NB4 (cell line): ENCODE results near the gene HES2.
A peak's percentile ranks its signal among the peaks of the same experiment; 100 is the strongest.
"Not testable (repeated sequence)": the region's sequence is repeated elsewhere in the genome, so short reads cannot be mapped to it uniquely, and the experiment has no call there.

Source experiments
- DNase-seq: peaks from one replicate; pipeline ENCODE4 v3.0.0; 2010; ENCODE audit warnings: low read depth
- H3K4me3 ChIP-seq: one replicate; pipeline ENCODE4 v1.5.1; 2011; ENCODE audit warnings: mild to moderate bottlenecking, low read depth, low read length, moderate library complexity
- MYC ChIP-seq: IDR thresholded peaks from 2 replicates; pipeline ENCODE4 v1.6.1; 2011; ENCODE audit warnings: low read depth, low read length
- POLR2A ChIP-seq: IDR thresholded peaks from 2 replicates; pipeline ENCODE4 v1.6.1; 2011; ENCODE audit warnings: mild to moderate bottlenecking; ENCODE audit not compliant: insufficient read length; ENCODE audit errors: extremely low read depth
- TF ChIP-seq, protein P1 (sequence below): IDR thresholded peaks from one replicate; pipeline ENCODE4 v1.5.1; 2012; ENCODE audit warnings: low read depth, low read length
- TF ChIP-seq, protein P2 (sequence below): IDR thresholded peaks from 2 replicates; pipeline ENCODE4 v1.6.1; 2011; ENCODE audit warnings: low read depth, low read length

HES2 gene

DNA sequence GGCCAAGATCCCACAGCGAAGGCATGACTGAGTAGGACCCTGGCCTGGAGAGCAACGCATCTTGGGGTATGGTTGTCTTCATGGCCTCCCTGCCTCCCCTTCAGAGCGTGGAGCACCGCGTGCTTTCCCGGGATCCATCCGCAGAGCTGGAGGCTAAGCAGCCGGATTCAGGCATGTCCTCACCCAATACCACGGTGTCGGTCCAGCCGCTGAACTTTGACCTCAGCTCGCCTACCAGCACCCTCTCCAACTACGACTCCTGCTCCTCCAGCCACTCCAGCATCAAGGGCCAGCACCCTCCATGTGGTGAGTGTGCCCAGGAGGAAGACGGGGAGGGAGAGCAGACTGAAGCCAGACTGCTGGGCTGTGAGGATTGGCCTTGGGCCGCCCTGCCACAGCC is 24.7 kb upstream of the HES2 start:
- DNase-seq: no peak
- TF ChIP-seq, protein P1, sequence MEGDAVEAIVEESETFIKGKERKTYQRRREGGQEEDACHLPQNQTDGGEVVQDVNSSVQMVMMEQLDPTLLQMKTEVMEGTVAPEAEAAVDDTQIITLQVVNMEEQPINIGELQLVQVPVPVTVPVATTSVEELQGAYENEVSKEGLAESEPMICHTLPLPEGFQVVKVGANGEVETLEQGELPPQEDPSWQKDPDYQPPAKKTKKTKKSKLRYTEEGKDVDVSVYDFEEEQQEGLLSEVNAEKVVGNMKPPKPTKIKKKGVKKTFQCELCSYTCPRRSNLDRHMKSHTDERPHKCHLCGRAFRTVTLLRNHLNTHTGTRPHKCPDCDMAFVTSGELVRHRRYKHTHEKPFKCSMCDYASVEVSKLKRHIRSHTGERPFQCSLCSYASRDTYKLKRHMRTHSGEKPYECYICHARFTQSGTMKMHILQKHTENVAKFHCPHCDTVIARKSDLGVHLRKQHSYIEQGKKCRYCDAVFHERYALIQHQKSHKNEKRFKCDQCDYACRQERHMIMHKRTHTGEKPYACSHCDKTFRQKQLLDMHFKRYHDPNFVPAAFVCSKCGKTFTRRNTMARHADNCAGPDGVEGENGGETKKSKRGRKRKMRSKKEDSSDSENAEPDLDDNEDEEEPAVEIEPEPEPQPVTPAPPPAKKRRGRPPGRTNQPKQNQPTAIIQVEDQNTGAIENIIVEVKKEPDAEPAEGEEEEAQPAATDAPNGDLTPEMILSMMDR: no peak
- TF ChIP-seq, protein P2, sequence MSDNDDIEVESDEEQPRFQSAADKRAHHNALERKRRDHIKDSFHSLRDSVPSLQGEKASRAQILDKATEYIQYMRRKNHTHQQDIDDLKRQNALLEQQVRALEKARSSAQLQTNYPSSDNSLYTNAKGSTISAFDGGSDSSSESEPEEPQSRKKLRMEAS: no peak
- no peak for TF ChIP-seq POLR2A
- no peak overlapping the region for H3K4me3 ChIP-seq

DNA sequence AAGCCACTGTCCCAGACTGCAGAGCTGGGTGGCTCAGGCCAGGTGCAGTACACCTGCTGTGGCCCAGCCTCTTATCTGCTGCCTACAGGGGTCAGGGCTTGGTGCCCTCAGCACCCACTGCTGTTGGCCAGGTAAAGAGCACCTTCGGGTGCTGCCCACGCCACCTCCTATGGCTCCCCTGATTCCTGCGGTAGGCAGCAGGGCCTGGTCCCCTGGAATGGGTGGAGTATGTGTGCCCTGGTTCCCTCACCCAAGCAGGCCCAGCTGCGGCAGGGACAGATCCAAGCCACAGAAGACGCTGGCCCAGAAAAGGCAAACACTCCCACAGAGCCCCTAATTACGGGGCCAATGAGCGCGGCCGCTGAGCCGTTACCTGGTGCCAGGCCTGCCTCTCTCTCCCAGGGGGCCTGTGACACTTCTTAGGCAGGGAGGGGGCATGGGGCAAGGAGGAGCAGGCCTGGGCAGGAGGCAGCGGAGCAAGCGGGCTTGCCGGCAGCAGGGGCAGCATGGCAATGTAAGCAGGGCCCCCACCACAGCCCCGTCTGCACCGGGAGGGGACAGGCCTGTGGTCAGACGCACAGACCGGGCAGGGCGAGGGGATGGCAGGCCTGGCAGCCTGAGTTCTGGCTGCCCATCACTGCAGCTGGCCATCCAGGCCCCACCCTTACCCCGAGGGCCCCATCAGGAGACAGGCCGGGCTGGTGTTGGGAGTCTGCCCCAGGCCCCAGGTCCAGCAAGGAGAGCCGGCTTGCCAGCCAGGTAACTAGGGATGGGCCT is 23.8 kb upstream of the HES2 start:
- DNase-seq: no peak
- no peak for TF ChIP-seq POLR2A
- TF ChIP-seq, protein P2: no peak
- TF ChIP-seq, protein P1: no peak
- TF ChIP-seq MYC: no peak
- no peak overlapping the region for H3K4me3 ChIP-seq

DNA sequence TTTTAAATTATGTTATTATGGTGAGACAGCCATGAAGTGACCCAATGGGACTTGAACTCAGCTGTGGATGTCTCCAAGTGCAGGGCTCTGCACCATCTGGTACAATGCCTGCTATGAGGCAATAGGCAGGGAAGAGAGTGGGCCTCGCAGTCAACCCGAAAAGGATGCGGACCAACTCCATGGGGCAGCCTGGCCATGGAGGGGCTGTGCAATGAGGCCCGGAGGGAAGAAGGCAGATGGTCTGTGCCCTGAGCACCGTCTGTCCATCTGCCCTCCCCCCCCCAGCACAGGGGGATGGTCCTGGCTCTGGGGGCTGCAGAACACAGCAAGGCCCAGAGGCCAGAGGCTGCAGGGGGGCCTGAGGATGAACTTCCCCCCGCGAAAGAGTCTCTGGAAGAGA is 21.9 kb upstream of the HES2 start:
- no peak for DNase-seq
- no peak overlapping the region for H3K4me3 ChIP-seq
- TF ChIP-seq, protein P2: no peak
- TF ChIP-seq, protein P1: no peak
- TF ChIP-seq POLR2A: no peak
- TF ChIP-seq MYC: no peak

DNA sequence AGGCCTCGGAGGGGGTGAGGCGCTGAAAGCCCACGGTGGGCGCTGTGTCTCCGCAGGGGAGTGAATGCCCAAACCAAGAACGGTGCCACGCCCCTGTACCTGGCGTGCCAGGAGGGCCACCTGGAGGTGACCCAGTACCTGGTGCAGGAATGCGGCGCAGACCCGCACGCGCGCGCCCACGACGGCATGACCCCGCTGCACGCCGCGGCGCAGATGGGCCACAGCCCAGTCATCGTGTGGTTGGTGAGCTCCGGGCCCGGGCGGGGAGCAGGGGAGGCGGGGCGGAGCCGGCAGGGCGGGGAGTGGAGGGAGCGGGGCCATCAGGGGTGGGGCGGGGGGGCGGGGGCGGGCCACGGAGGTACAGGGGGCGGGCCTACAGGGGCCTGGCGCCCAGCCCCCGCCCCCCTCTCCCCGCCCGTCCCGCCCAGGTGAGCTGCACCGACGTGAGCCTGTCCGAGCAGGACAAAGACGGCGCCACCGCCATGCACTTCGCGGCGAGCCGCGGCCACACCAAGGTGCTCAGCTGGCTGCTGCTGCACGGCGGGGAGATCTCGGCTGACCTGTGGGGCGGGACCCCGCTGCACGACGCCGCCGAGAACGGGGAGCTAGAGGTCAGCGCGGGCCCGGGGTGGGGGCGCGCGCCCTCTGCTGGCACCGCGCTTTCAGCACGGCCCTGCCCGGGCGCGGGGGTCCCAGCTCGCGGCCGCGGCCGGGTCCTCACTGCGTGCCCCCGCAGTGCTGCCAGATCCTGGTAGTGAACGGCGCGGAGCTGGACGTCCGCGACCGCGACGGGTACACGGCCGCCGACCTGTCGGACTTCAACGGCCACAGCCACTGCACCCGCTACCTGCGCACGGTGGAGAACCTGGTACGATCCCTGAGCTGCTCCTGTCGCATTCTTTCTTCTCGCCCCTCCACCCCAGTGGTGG is 20.7 kb upstream of the HES2 start:
- H3K4me3 ChIP-seq: no peak overlapping the region
- peak; percentile 42 for DNase-seq
- TF ChIP-seq, protein P1: peak; percentile 12
- no peak for TF ChIP-seq POLR2A

DNA sequence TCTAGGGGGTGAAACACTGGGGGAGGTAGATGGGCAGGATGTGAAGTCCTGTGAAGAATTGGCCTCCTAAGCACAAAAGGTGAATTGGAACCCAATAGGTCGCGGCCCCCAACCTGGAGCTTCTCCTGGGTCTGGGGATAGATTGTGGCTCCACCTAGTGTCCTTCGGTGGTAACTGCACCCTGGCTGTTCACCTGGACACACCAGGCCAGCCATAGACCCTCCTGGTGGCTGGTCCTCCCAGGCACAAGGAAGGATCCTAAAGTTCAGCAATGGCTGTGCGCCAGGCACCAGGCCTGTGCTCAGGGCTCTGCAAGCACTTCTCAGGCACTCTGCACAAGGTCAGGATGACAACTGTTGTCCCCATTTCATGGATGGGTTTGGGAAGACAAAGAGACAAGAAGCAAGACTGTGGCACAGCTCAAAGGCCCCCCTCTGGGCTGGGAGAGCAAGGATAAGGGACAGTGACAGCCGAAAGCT is 18.4 kb upstream of the HES2 start:
- TF ChIP-seq, protein P1: peak; percentile 79
- no peak for TF ChIP-seq POLR2A
- no peak overlapping the region for H3K4me3 ChIP-seq
- peak; percentile 66 for DNase-seq

DNA sequence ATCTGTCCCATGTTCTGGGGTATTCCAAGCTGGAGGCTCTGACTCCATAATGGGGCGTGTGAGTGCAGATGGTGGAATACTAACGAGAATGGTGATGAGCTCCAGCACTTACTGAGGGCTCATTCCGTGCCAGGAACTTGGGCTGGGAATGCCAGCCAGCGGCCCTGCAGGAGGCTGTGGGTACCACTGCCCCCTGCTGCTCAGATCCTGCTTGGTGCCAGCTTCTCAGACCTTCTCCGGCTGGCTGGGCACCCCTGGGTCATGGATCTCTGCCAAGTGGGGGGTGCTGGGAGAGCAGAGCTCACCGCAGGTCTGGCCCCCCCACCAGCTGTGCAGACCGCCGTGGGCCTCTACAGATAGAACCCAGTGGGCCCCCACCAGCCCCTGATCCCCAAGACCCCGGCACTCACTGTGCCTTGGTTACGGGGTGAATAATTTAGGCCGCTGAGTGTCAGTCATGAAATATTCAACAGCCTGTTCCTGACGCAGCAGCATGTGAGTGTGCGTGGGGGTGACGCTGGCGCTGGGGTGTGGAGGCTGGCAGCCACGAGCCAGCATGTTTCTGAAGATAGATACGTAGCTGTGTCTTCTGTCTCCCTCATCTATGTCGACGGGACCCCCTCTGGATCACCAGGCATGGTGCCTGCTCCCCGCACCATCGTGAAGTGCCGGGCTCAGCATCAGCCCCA is 17.4 kb upstream of the HES2 start:
- DNase-seq, H3K4me3 ChIP-seq: not testable (repeated sequence)

DNA sequence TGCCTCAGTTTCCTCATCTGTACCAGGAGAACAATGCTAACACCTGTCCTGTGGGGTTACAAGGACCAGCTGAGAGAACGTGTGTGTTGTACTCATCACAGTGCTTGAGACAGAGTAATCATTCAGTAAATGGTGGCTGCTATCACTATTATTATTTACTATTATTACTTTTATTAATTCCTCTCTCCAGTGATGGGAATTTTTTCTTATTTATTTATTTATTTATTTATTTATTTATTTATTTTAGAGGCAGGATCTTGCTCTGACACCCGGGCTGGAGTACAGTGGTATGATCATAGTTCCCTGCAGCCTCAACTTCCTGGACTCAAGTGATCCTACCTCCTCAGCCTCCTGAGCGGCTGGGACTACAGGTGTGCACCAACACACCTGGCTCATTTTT is 16.6 kb upstream of the HES2 start:
- not testable (repeated sequence) for H3K4me3 ChIP-seq, DNase-seq
